Measurements from ENCODE around the gene GCK. TPM values are rescaled to one million over a fixed set of nuclear protein-coding genes. Genes with fewer than 3 reads are reported as not detected.

The GCK gene
- total RNA-seq, 4 donors from 2014 or later: 0.25 to 1.2 TPM; not detected in 2

DNA sequence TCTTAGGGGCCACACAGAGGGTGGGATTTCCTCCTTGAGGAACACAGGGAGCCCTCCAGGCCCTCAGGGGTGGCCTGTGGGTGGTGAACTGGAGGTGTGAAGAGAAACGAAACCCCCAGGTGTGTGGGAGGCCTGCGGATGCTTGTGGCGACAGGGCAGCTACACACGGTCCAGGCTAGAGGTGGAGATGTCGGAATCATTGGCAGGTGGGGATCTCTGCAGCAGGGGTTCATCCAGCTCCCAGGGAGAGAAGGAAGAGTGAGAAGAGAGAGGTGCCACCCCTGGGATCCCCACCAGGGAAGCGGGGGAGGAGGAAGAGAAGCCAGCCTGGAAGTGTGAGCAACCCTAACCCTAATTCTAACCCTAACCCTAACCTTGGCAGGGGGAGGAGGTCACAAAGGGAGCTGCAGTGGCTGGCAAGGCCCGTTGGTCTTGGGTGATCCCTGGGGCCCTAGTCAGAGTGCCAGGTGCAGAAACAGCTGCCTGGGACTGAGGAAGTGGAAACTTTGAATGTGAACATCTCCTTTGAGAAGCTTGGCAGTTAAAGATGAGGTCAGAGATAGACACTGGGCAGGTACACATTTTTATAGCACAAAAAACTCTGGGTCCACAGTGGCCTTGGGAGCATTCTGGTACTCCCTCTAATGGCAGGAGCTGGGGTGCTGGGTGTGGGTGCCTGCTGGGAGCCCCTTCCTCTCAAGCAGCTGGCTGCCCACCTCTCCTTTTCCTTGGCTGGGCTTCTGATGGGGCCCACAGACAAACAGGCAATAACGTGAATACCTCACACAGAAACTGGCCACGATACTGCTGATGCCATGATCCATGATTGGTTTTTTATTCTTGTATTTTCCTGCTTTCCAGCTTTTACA, 91.9 kb downstream of the GCK start:
- intact Hi-C loops (cut with DNase I; ENCODE audit: low total_unique reads): no loop called here
- no peak for DNase-seq (ENCODE audit: low spot score in 2 of 2)
- 80 to 82% methylated on average over 9 of the region's 9 CpGs for WGBS, 2 donors
- TF ChIP-seq POLR2A (IDR thresholded peaks at IDR 0.05): no peak
- TF ChIP-seq, protein P1, sequence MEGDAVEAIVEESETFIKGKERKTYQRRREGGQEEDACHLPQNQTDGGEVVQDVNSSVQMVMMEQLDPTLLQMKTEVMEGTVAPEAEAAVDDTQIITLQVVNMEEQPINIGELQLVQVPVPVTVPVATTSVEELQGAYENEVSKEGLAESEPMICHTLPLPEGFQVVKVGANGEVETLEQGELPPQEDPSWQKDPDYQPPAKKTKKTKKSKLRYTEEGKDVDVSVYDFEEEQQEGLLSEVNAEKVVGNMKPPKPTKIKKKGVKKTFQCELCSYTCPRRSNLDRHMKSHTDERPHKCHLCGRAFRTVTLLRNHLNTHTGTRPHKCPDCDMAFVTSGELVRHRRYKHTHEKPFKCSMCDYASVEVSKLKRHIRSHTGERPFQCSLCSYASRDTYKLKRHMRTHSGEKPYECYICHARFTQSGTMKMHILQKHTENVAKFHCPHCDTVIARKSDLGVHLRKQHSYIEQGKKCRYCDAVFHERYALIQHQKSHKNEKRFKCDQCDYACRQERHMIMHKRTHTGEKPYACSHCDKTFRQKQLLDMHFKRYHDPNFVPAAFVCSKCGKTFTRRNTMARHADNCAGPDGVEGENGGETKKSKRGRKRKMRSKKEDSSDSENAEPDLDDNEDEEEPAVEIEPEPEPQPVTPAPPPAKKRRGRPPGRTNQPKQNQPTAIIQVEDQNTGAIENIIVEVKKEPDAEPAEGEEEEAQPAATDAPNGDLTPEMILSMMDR (IDR thresholded peaks at IDR 0.05): no peak
- H3K4me3 ChIP-seq (ENCODE audit: low read depth, poor library complexity, severe bottlenecking): no peak overlapping the region

DNA sequence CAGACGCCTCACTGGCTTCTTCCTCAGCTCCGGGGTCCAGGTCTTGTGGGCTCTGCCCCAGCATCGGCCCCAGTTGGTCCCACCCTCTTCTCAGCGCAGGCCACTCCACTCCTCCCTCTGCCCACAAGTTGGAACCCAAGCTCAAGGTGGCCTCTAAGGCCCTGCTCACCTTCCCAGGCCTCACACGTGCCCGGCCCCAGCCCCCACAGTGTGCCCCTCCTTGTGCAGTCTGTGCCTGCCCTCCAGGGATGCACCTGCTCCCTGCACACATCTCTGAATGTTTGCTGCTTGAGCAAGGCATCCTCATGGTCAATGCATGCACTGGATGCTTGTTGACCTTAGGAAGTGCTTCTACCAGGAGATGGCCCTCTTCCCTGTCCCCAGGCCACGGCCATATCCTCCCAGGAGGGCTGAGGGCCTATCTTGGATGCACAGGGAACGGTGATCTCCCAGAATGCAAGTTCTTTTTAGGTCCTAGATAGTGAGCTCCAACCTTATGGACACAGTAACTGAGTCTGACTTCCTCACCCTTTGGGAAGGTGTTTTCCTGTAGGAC, 92.8 kb downstream of the GCK start:
- intact Hi-C loops (cut with DNase I; ENCODE audit: low total_unique reads): no loop called here
- no peak for DNase-seq (ENCODE audit: low spot score in 2 of 2)
- H3K4me3 ChIP-seq (ENCODE audit: low read depth, poor library complexity, severe bottlenecking): no peak overlapping the region
- 84 to 86% methylated on average over 8 of the region's 8 CpGs for WGBS, 2 donors
- no peak for TF ChIP-seq POLR2A (IDR thresholded peaks at IDR 0.05)
- TF ChIP-seq, protein P1 (IDR thresholded peaks at IDR 0.05): no peak

DNA sequence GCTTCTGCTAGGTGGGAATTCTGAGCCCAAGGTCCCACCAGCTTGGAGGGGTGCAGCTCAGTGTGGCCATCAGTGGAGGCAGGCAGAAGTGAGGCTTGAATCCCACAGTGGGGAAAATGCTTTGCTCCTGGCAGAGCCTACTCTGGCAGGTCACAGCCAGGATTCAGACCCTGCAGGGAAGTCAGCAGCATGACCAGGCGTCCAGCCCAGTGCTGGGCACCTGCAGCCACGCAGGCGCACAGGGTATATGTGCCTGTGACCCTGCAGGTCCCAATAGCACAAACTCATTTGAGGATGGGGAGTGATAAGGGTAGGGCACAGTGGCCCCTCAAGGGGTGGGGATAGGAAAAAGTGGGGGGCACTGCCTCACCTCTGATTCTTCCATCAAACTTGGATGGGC, 93.5 kb downstream of the GCK start:
- H3K4me3 ChIP-seq (ENCODE audit: low read depth, poor library complexity, severe bottlenecking): no peak overlapping the region
- TF ChIP-seq POLR2A (IDR thresholded peaks at IDR 0.05): no peak
- intact Hi-C loops (cut with DNase I; ENCODE audit: low total_unique reads): no loop called here
- 86 to 93% methylated on average over 3 of the region's 3 CpGs for WGBS, 2 donors
- DNase-seq (ENCODE audit: low spot score in 2 of 2): no peak

DNA sequence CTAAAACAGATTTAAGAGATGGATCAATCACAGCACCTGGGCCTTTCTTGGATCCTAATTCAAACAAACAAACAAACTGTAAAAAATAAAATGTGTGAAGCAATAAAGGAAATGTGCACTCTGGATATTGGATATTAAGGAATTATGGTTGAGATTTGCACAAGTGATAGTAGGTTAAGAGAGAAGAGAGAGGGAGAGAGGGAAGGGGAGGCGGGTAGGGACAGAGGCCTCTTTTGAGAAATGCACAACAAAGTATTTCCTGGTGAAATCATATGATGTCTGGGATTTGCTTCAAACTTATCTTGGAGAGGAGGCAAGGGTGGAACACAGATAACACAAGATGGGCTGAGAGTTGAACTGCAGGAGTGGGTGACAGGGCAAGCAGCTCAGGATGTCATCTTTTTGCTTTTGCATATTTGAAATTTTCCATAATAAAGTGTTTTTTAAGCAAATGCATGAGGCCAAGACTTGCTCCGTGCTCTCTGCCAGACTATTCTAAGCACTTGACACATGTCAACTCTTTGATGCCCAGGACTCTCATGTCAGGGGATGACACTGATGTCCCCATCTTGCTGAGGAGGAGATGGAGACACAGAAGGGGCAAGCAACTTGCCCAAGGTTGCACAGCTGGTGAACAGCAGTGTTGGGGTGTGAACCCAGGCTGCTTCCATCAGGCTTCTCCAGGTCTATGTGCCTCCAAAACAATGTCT, 94.2 kb downstream of the GCK start:
- TF ChIP-seq, protein P1 (IDR thresholded peaks at IDR 0.05): no peak
- no peak for TF ChIP-seq POLR2A (IDR thresholded peaks at IDR 0.05)
- intact Hi-C loops (cut with DNase I; ENCODE audit: low total_unique reads): no loop called here
- WGBS, 2 donors: 53 to 58% methylated on average over 2 of the region's 2 CpGs

DNA sequence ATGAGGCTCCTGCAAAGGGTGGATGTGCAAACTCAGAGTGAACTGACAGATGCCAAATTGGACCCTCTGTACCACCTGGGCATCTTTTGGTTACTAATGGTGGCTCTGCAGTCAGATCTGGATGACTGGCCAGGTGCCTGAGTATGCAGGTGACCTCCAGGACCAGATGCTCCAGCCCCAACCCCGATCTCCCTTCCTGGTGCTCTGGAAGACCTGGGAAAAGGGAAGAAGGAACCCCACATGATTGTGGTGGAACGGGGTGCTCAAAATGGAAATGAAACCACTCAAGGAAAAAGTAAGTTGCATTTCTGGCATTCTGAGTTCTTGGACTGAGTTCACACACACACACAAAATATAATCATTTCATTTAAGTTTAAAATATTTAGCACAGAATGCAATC, 94.9 kb downstream of the GCK start:
- DNase-seq (ENCODE audit: low spot score in 2 of 2): no peak
- WGBS, 2 donors: 29 to 59% methylated on average over 2 of the region's 2 CpGs
- TF ChIP-seq, protein P1 (IDR thresholded peaks at IDR 0.05): no peak
- no peak for TF ChIP-seq POLR2A (IDR thresholded peaks at IDR 0.05)
- no peak overlapping the region for H3K4me3 ChIP-seq (ENCODE audit: low read depth, poor library complexity, severe bottlenecking)
- intact Hi-C loops (cut with DNase I; ENCODE audit: low total_unique reads): no loop called here

More for the DNA sequence above, 94.2 kb downstream of the GCK start:
- no peak for DNase-seq (ENCODE audit: low spot score in 2 of 2)
- H3K4me3 ChIP-seq (ENCODE audit: low read depth, poor library complexity, severe bottlenecking): no peak overlapping the region

Other genes starting within 250 kb of the GCK start
- gene SPDYE1, start 191.5 kb downstream of the GCK start, total RNA-seq: under 1 TPM in 1 of 4 donors, not detected in 3; 0.69 TPM
- gene DBNL, start 144.7 kb downstream of the GCK start, total RNA-seq: 100 to 1,000 TPM in 3 of 4 donors, 10 to 100 TPM in 1; 81.3 to 122 (median 106) TPM
- gene PGAM2, start 123.9 kb downstream of the GCK start, total RNA-seq: 1 to 10 TPM in 3 of 4 donors, under 1 TPM in 1; 0.75 to 7.9 (median 3.6) TPM
- gene POLM, start 106.9 kb downstream of the GCK start, total RNA-seq: 100 to 1,000 TPM in 1 of 4 donors, 10 to 100 TPM in 3; 31.0 to 110 (median 43.6) TPM
- 100 to 1,000 TPM in 1 of 4 donors, 10 to 100 TPM in 3; 52.6 to 134 (median 54.6) TPM for gene AEBP1, start 85.1 kb downstream of the GCK start, total RNA-seq
- gene POLD2, start 65.9 kb downstream of the GCK start, total RNA-seq: 10 to 100 TPM; 50.8 to 69.0 (median 58.7) TPM
- not detected for gene MYL7, start 48.1 kb downstream of the GCK start, total RNA-seq
- 10 to 100 TPM; 38.5 to 51.3 (median 44.3) TPM for gene YKT6, start 11.5 kb upstream of the GCK start, total RNA-seq
- gene CAMK2B, start 136.2 kb upstream of the GCK start, total RNA-seq: 1 to 10 TPM in 2 of 4 donors, under 1 TPM in 2; 0.04 to 2.6 (median 1.1) TPM